CD14-positive monocyte (primary cell): Measurements from ENCODE around the gene SLF2. TPM values are rescaled to one million over a fixed set of nuclear protein-coding genes. Genes with fewer than 3 reads are reported as not detected.

Source experiments
- DNase-seq, 3 donors: peaks; one replicate each; pipeline ENCODE4 v3.0.0-alpha.2; 2011 to 2022
- H2AFZ ChIP-seq: 2 replicates; pipeline ENCODE4 v1.6.0; 2012; ENCODE audit warnings: mild to moderate bottlenecking, low read depth, low read length, inconsistent platforms; ENCODE audit not compliant: insufficient read depth, poor library complexity, severe bottlenecking
- H3K27ac ChIP-seq, 2 donors: 1 replicate in 1 of 2; 2 replicates in 1 of 2; pipeline ENCODE4 v1.5.1; 2012 to 2013; ENCODE audit warnings: low read length in 2 of 2, control low read depth in 1 of 2, inconsistent platforms in 1 of 2, low read depth in 1 of 2, mild to moderate bottlenecking in 1 of 2
- H3K27me3 ChIP-seq, 2 donors: one replicate each; pipeline versions ENCODE4 v1.6.0 to v1.6.1; 2011 to 2013; ENCODE audit warnings: low read length in 2 of 2; ENCODE audit not compliant: control insufficient read depth in 2 of 2, insufficient read depth in 2 of 2
- H3K36me3 ChIP-seq, 2 donors: replicated peaks in 1 of 2; 1 replicate in 1 of 2; 2 replicates in 1 of 2; pipeline versions ENCODE4 v1.5.1 to v1.6.1; 2012 to 2013; ENCODE audit warnings: low read length in 2 of 2, control low read depth in 1 of 2, inconsistent platforms in 1 of 2, mild to moderate bottlenecking in 1 of 2; ENCODE audit not compliant: insufficient read depth in 2 of 2, control insufficient read depth in 1 of 2
- H3K4me1 ChIP-seq, 2 donors: 1 replicate in 1 of 2; 2 replicates in 1 of 2; pipeline versions ENCODE4 v1.5.1 to v1.6.1; 2012 to 2013; ENCODE audit warnings: low read length in 2 of 2, control low read depth in 1 of 2, inconsistent platforms in 1 of 2, mild to moderate bottlenecking in 1 of 2, moderate library complexity in 1 of 2; ENCODE audit not compliant: insufficient read depth in 2 of 2, control insufficient read depth in 1 of 2
- H3K4me2 ChIP-seq: replicated peaks from 2 replicates; pipeline ENCODE3; 2012; ENCODE audit warnings: low read length, moderate library complexity, mild to moderate bottlenecking; ENCODE audit not compliant: poor library complexity, severe bottlenecking; ENCODE audit errors: extremely low read depth
- H3K4me3 ChIP-seq, 3 experiments: fragments of 200-600 bp in 1 of 3; sonication (generic) in 1 of 3; replicated peaks in 1 of 3; 1 replicate in 2 of 3; 2 replicates in 1 of 3; pipeline ENCODE4 v1.5.1; 2011 to 2013; ENCODE audit warnings: low read length in 3 of 3, mild to moderate bottlenecking in 3 of 3, control low read depth in 2 of 3, low read depth in 2 of 3, inconsistent platforms in 1 of 3, moderate library complexity in 1 of 3
- H3K79me2 ChIP-seq: 2 replicates; pipeline ENCODE4 v1.6.0; 2012; ENCODE audit warnings: mild to moderate bottlenecking, control low read depth, inconsistent platforms, low read length, moderate library complexity; ENCODE audit not compliant: insufficient read depth
- H3K9ac ChIP-seq: 2 replicates; pipeline ENCODE4 v1.6.0; 2017; ENCODE audit warnings: low read length, mild to moderate bottlenecking; ENCODE audit not compliant: insufficient read depth, poor library complexity, severe bottlenecking
- H3K9me3 ChIP-seq, 2 donors: replicated peaks in 1 of 2; 1 replicate in 1 of 2; 2 replicates in 1 of 2; pipeline versions ENCODE4 v1.5.1 to v1.6.1; 2012 to 2013; ENCODE audit warnings: low read length in 2 of 2, control low read depth in 1 of 2; ENCODE audit not compliant: control insufficient read depth in 1 of 2, insufficient read depth in 1 of 2
- H4K20me1 ChIP-seq: 2 replicates; pipeline ENCODE4 v1.6.0; 2012; ENCODE audit warnings: mild to moderate bottlenecking, low read length, control low read depth, moderate library complexity; ENCODE audit not compliant: insufficient read depth
- H3K27ac Mint-ChIP-seq, 7 donors: one replicate each; pipeline ENCODE4 v1.8.0; 2020; ENCODE audit warnings: mild to moderate bottlenecking in 7 of 7, mixed read lengths in 7 of 7, moderate library complexity in 6 of 7, inconsistent platforms in 2 of 7
- H3K27me3 Mint-ChIP-seq, 3 donors: one replicate each; pipeline ENCODE4 v1.8.0; 2021 to 2022; ENCODE audit warnings: low read depth in 3 of 3, mild to moderate bottlenecking in 3 of 3, mixed read lengths in 3 of 3, moderate library complexity in 3 of 3, inconsistent platforms in 1 of 3
- H3K36me3 Mint-ChIP-seq, 2 donors: one replicate each; pipeline ENCODE4 v1.8.0; 2020; ENCODE audit warnings: mixed read lengths in 2 of 2, inconsistent platforms in 1 of 2, mild to moderate bottlenecking in 1 of 2
- H3K4me1 Mint-ChIP-seq: one replicate; pipeline ENCODE4 v1.8.0; 2020; ENCODE audit warnings: mild to moderate bottlenecking, mixed read lengths
- H3K4me3 Mint-ChIP-seq, 2 donors: one replicate each; pipeline ENCODE4 v1.8.0; 2020; ENCODE audit warnings: mild to moderate bottlenecking in 2 of 2, mixed read lengths in 2 of 2, moderate library complexity in 1 of 2
- H3K9me3 Mint-ChIP-seq, 7 donors: one replicate each; pipeline ENCODE4 v1.8.0; 2020 to 2022; ENCODE audit warnings: mixed read lengths in 7 of 7, mild to moderate bottlenecking in 6 of 7, moderate library complexity in 6 of 7, inconsistent platforms in 2 of 7
- CTCF ChIP-seq: fragments of 200-600 bp; IDR thresholded peaks from one replicate; pipeline ENCODE4 v1.8.0; 2022; ENCODE audit warnings: antibody characterized with exemption, mild to moderate bottlenecking
- WGBS: methylation state at CpG from one replicate; pipeline ENCODE4 v1.1.5; 2013; ENCODE audit warnings: missing lambda C conversion rate; ENCODE audit not compliant: insufficient coverage; 5-methylcytosine and 5-hydroxymethylcytosine counted together
- intact Hi-C, 2 donors: fragments of 100-400 bp; cut with micrococcal nuclease; formaldehyde crosslinking; loops; one replicate each; pipeline versions ENCODE4 v1.15.0 to v1.15.1; 2023
- polyA plus RNA-seq, 3 donors: library from polyadenylated mRNA; depleted of rRNA in 1 of 3; unstranded in 2 of 3; stranded (reverse) in 1 of 3; fragments of 300-500 nt in 2 of 3; fragments of >200 nt in 1 of 3; fragmentation: Illumina TruSeq in 2 of 3; gene quantifications; 1 replicate in 2 of 3; 2 replicates in 1 of 3; pipeline ENCODE4 v1.2.3, GENCODE V29; 2012 to 2021

SLF2 gene
- polyA plus RNA-seq, 3 donors: 5.8 to 11.3 (median 6.4) TPM

GRCh38 chr10:100998991-100999741, 86.4 kb downstream of the SLF2 start:
- H3K36me3 ChIP-seq: no peaks in the 10 kb centered on the region

GRCh38 chr10:100999742-101000126, 87.0 kb downstream of the SLF2 start, which contains the start of gene LZTS2:
TSS of gene LZTS2 (plus strand) at chr10:100999808. CDS start at chr10:101002539, 2,731 bp downstream.
- Histone ChIP-seq H3K4me3 (peak within 1 kb of the TSS; percentile 74 to 92 (median 88)), H3K79me2 (peaks cover 5% of the 10 kb centered on the region), H4K20me1 (no peaks in the 10 kb centered on the region), H3K27ac (peak within 1 kb of the TSS; percentile 10 to 81), H3K4me1 (peaks cover 35 to 52% of the 10 kb centered on the region in 2 donors), H3K4me2 (peak within 1 kb of the TSS; percentile 85), H3K9ac (peak within 1 kb of the TSS; percentile 86), H3K9me3 (no peaks in the 10 kb centered on the region), H3K27me3 (no peaks in the 10 kb centered on the region), H3K36me3 (no peaks in the 10 kb centered on the region), H2AFZ (peak within 1 kb of the TSS; percentile 94)
- under 1% methylated on average over 41 of the region's 44 CpGs for WGBS
- H3K4me3 Mint-ChIP-seq: peak within 1 kb of the TSS; percentile 95 to 98
- no peak for DNase-seq
- H3K27ac Mint-ChIP-seq: peak within 1 kb of the TSS in 6 of 7 donors; percentile 34 to 90 (median 83)
- TF ChIP-seq CTCF: no peak
- H3K36me3 Mint-ChIP-seq: peaks cover 0 to 6% of the 10 kb centered on the region in 2 donors
- intact Hi-C loops: no loop called here
- H3K9me3 Mint-ChIP-seq: no peaks in the 10 kb centered on the region
- H3K4me1 Mint-ChIP-seq: peaks cover 39% of the 10 kb centered on the region
- H3K27me3 Mint-ChIP-seq: peaks cover 0 to 5% (median 4%) of the 10 kb centered on the region in 3 donors

More at GRCh38 chr10:100998991-100999741, 86.4 kb downstream of the SLF2 start:
- intact Hi-C loops: no loop called here
- WGBS: under 1% methylated on average over 83 of the region's 83 CpGs
- peaks cover 35 to 52% of the 10 kb centered on the region in 2 donors for H3K4me1 ChIP-seq
- peak overlapping the region; percentile 85 for H3K4me2 ChIP-seq
- peak overlapping the region; percentile 10 to 81 for H3K27ac ChIP-seq
- peaks cover 39% of the 10 kb centered on the region for H3K4me1 Mint-ChIP-seq
- H3K36me3 Mint-ChIP-seq: peaks cover 0 to 6% of the 10 kb centered on the region in 2 donors
- peak overlapping the region; percentile 94 for H2AFZ ChIP-seq
- peaks cover 0 to 5% (median 4%) of the 10 kb centered on the region in 3 donors for H3K27me3 Mint-ChIP-seq
- no peaks in the 10 kb centered on the region for H3K27me3 ChIP-seq
- no peaks in the 10 kb centered on the region for H3K9me3 ChIP-seq
- H3K4me3 ChIP-seq: peak overlapping the region; percentile 74 to 92 (median 88)
- H3K4me3 Mint-ChIP-seq: peak overlapping the region; percentile 95 to 98
- peak; percentile 61 to 71 (median 70) for DNase-seq
- H4K20me1 ChIP-seq: no peaks in the 10 kb centered on the region
- peak overlapping the region in 5 of 7 donors; percentile 24 to 90 (median 83) for H3K27ac Mint-ChIP-seq
- no peaks in the 10 kb centered on the region for H3K9me3 Mint-ChIP-seq
- peak overlapping the region; percentile 86 for H3K9ac ChIP-seq
- H3K79me2 ChIP-seq: peaks cover 5% of the 10 kb centered on the region
- peak; percentile 99 for TF ChIP-seq CTCF
